ENCODE results near the gene NAV2. TPM values are rescaled to one million over a fixed set of nuclear protein-coding genes. Genes with fewer than 3 reads are reported as not detected.
A peak's percentile ranks its signal among the peaks of the same experiment; 100 is the strongest.

Gene NAV2
- total RNA-seq, 1 experiment from 2014 or later: 46.3 TPM

- Histone ChIP-seq H3K79me1 (ENCODE audit: insufficient read depth, low read depth, low read length, poor library complexity, severe bottlenecking) (no peaks in the 10 kb centered on the region), H2BK12ac (ENCODE audit: insufficient read length, low read depth, low read length) (no peak overlapping the region), H3K4me2 (ENCODE audit: insufficient read depth, insufficient read length, low read length) (no peak overlapping the region), H3K27me3 (ENCODE audit: insufficient read depth, low read length) (no peaks in the 10 kb centered on the region), H3K18ac (ENCODE audit: insufficient read length, low read depth, low read length) (no peak overlapping the region), H2AFZ (ENCODE audit: low read length) (no peak overlapping the region), H2BK5ac (ENCODE audit: insufficient read length, low read length) (no peak overlapping the region), H3T11ph (ENCODE audit: low read length) (no peak overlapping the region), H3K23me2 (ENCODE audit: insufficient read length, low read depth, low read length, poor library complexity, severe bottlenecking) (no peaks in the 10 kb centered on the region), H3K4ac (ENCODE audit: low read depth, low read length) (no peak overlapping the region), H3K9me3 (ENCODE audit: control insufficient read depth, low read depth, low read length) (no peaks in the 10 kb centered on the region), H3K56ac (ENCODE audit: insufficient read length, low read depth, low read length) (no peak overlapping the region), H3K14ac (ENCODE audit: insufficient read depth, low read length) (no peak overlapping the region), H2AK5ac (ENCODE audit: insufficient read length, low read length) (no peak overlapping the region), H4K20me1 (ENCODE audit: control insufficient read depth, insufficient read depth, insufficient read length) (no peaks in the 10 kb centered on the region), H2BK120ac (ENCODE audit: low read depth, low read length, poor library complexity, severe bottlenecking) (no peak overlapping the region), H2BK15ac (ENCODE audit: low read depth, low read length) (no peak overlapping the region), H3K9ac (ENCODE audit: extremely low read depth, insufficient read length, low read length) (no peak overlapping the region), H3K79me2 (ENCODE audit: insufficient read depth, low read length) (no peaks in the 10 kb centered on the region), H3K4me1 (ENCODE audit: insufficient read depth, low read length) (peaks cover 10% of the 10 kb centered on the region; the same call in 1 of the 2 replicates), H4K5ac (ENCODE audit: insufficient read length, low read depth, low read length) (no peak overlapping the region), H3K27ac (ENCODE audit: insufficient read length, low read depth, low read length) (no peak overlapping the region), H2BK20ac (ENCODE audit: low read depth, low read length, poor library complexity, severe bottlenecking) (no peak overlapping the region), H3K23ac (ENCODE audit: insufficient read length, low read depth, low read length) (no peak overlapping the region), H4K8ac (replicated peaks; ENCODE audit: insufficient read length, low read depth, low read length) (no peak overlapping the region), H4K91ac (ENCODE audit: insufficient read length, low read depth, low read length) (no peak overlapping the region)
- Mint-ChIP-seq H3K27ac (peak overlapping the region in 1 of 3 experiments; percentile 34; a peak in 1 of 7 replicates), H3K4me1 (peaks cover 49 to 59% of the 10 kb centered on the region in 2 experiments), H3K27me3 (ENCODE audit: low read depth) (peaks cover 4% of the 10 kb centered on the region; the same call in 1 of the 2 replicates), H3K4me3 (no peak overlapping the region), H3K9me3 (no peaks in the 10 kb centered on the region), H3K36me3 (ENCODE audit: insufficient read depth in 1 of 3, low read depth in 3 of 3) (peaks cover 35 to 57% (median 54%) of the 10 kb centered on the region in 3 experiments; a peak in 6 of 7 replicates)
- no peak for TF ChIP-seq CTCF (conservative IDR thresholded peaks at IDR 0.05)
- no peak for DNase-seq
- WGBS (ENCODE audit: extremely low coverage, insufficient read length, low lambda C conversion rate): no CpG with 5 or more reads among the region's 3 CpGs
These were observed 326.3 kb downstream of the NAV2 start for GRCh38 chr11:20038972-20039371.
